K562 (cell line): Measurements from ENCODE around the gene PTPRG. TPM values are rescaled to one million over a fixed set of nuclear protein-coding genes. Genes with fewer than 3 reads are reported as not detected.

Source experiments
- ATAC-seq: fragments of 200-7000 bp; cut with Tn5 transposase; 3 replicates; pipeline ENCODE4 v1.9.1; 2020; ENCODE audit warnings: moderate library complexity
- BruUV-seq: library from RNA; stranded (reverse); fragments of 400-500 nt; replicated peaks from 2 replicates; lab custom pipeline; 2021; lab: Mats Ljungman, UMichigan
- CTCF ChIA-PET: fragments of 300-600 bp; formaldehyde crosslinking; extraction: SDS; loops from one replicate; lab custom pipeline; 2021; ENCODE audit warnings: low intra/inter-chr PET ratio; lab: Yijun Ruan, JAX
- POLR2A ChIA-PET: fragments of 300-600, 350-650 bp; sonication (Branson Sonifier 250); formaldehyde crosslinking; extraction: SDS; loops from one replicate; lab custom pipeline; 2021; ENCODE audit warnings: antibody characterized with exemption, inconsistent platforms; lab: Yijun Ruan, JAX
- DNase-seq, 4 experiments: peaks; one replicate each; pipeline versions ENCODE4 v3.0.0 to v3.0.0-alpha.2; 2011 to 2018; ENCODE audit warnings: low spot score in 3 of 4, mixed read lengths in 3 of 4; ENCODE audit errors: extremely low read depth in 1 of 4
- FAIRE-seq: peaks from 2 replicates; lab custom pipeline; 2011; peaks lifted over from hg19 to GRCh38; lab: Jason Lieb, UNC
- H2AFZ ChIP-seq: 2 replicates; pipeline ENCODE4 v1.6.0; 2011; ENCODE audit warnings: low read depth, low read length, control low read depth, inconsistent platforms
- H3K27ac ChIP-seq: fragments of 200-600 bp; 3 replicates; pipeline ENCODE4 v1.8.0; 2011; ENCODE audit warnings: low read depth, mild to moderate bottlenecking, control low read depth, inconsistent platforms, low read length, moderate library complexity, mixed read lengths; ENCODE audit errors: extremely low read depth
- H3K27me3 ChIP-seq, 2 experiments: fragments of 300-600 bp in 1 of 2; 2 replicates in 1 of 2; 3 replicates in 1 of 2; pipeline versions ENCODE4 v1.6.0 to v1.8.0; 2011; ENCODE audit warnings: inconsistent platforms in 2 of 2, low read length in 2 of 2, mild to moderate bottlenecking in 1 of 2, mixed read lengths in 1 of 2, moderate library complexity in 1 of 2; ENCODE audit not compliant: control insufficient read depth in 2 of 2, insufficient read depth in 2 of 2
- H3K36me3 ChIP-seq: fragments of 300-600 bp; 3 replicates; pipeline ENCODE4 v1.8.0; 2011; ENCODE audit warnings: mild to moderate bottlenecking, low read length, inconsistent platforms; ENCODE audit not compliant: control insufficient read depth, insufficient read depth
- H3K4me1 ChIP-seq, 2 experiments: fragments of 200-600 bp in 1 of 2; replicated peaks in 1 of 2; 2 replicates in 1 of 2; 3 replicates in 1 of 2; pipeline versions ENCODE4 v1.5.1 to v1.8.0; 2011; ENCODE audit warnings: inconsistent platforms in 2 of 2, low read length in 2 of 2, mild to moderate bottlenecking in 1 of 2, mixed read lengths in 1 of 2, moderate library complexity in 1 of 2; ENCODE audit not compliant: control insufficient read depth in 2 of 2, insufficient read depth in 2 of 2
- H3K4me2 ChIP-seq: 2 replicates; pipeline ENCODE4 v1.6.1; 2011; ENCODE audit warnings: low read length, control low read depth, inconsistent platforms, mixed read lengths; ENCODE audit not compliant: insufficient read depth
- H3K4me3 ChIP-seq: fragments of 200-600 bp; sonication (generic), shearing (Covaris generic); 2 replicates; pipeline ENCODE4 v1.5.1; 2016; ENCODE audit warnings: control low read depth, inconsistent platforms
- H3K79me2 ChIP-seq: fragments of 200-600 bp; 3 replicates; pipeline ENCODE4 v1.8.0; 2011; ENCODE audit warnings: low read length, inconsistent platforms; ENCODE audit not compliant: control insufficient read depth, insufficient read depth
- H3K9ac ChIP-seq, 2 experiments: 2 replicates each; pipeline versions ENCODE4 v1.6.0 to v1.6.1; 2011; ENCODE audit warnings: low read depth in 2 of 2, low read length in 2 of 2, control low read depth in 1 of 2, inconsistent platforms in 1 of 2, mild to moderate bottlenecking in 1 of 2, mixed read lengths in 1 of 2; ENCODE audit not compliant: insufficient read depth in 1 of 2
- H3K9me1 ChIP-seq: one replicate; pipeline ENCODE4 v1.6.0; 2011; ENCODE audit warnings: inconsistent platforms, mild to moderate bottlenecking, low read length, moderate library complexity; ENCODE audit not compliant: control insufficient read depth, insufficient read depth
- H3K9me3 ChIP-seq: replicated peaks from 2 replicates; pipeline ENCODE4 v1.5.1; 2011; ENCODE audit warnings: low read depth, low read length, inconsistent platforms; ENCODE audit not compliant: control insufficient read depth, insufficient read depth
- H4K20me1 ChIP-seq: replicated peaks from 2 replicates; pipeline ENCODE4 v1.6.1; 2011; ENCODE audit warnings: low read length, inconsistent platforms, mixed read lengths; ENCODE audit not compliant: control insufficient read depth, insufficient read depth
- CREB3L1 ChIP-seq: fragments of 450-650 bp; IDR thresholded peaks from 2 replicates; pipeline ENCODE4 v1.6.1; 2014; ENCODE audit warnings: low read depth, mild to moderate bottlenecking, moderate library complexity, borderline replicate concordance
- HES1 ChIP-seq: fragments of 450-650 bp; IDR thresholded peaks from 2 replicates; pipeline ENCODE4 v1.6.1; 2016; ENCODE audit warnings: low read depth, mild to moderate bottlenecking, moderate library complexity
- IFI16 ChIP-seq: fragments of 250-450 bp; sonication (Bioruptor Pico); IDR thresholded peaks from 2 replicates; pipeline ENCODE4 v2.1.2; 2022; ENCODE audit warnings: mild to moderate bottlenecking, inconsistent platforms
- NFYB ChIP-seq: IDR thresholded peaks from 2 replicates; pipeline ENCODE4 v1.6.1; 2011; ENCODE audit warnings: mild to moderate bottlenecking, moderate library complexity; ENCODE audit not compliant: insufficient read length; ENCODE audit errors: extremely low read depth
- PRPF4 ChIP-seq: fragments of 200-400 bp; formaldehyde crosslinking; IDR thresholded peaks from one replicate; pipeline ENCODE4 v1.6.1; 2017; ENCODE audit warnings: low read length, low read depth, mild to moderate bottlenecking; ENCODE audit not compliant: insufficient read depth, poor library complexity, severe bottlenecking
- TSHZ1 ChIP-seq: fragments of 250-450 bp; sonication (Bioruptor Pico); IDR thresholded peaks from 2 replicates; pipeline ENCODE4 v1.4.0; 2020; ENCODE audit warnings: mild to moderate bottlenecking, moderate library complexity
- ZBTB34 ChIP-seq: fragments of 250-450 bp; sonication (Bioruptor Pico); IDR thresholded peaks from 2 replicates; pipeline ENCODE4 v1.8.0; 2021; ENCODE audit warnings: mild to moderate bottlenecking, moderate library complexity
- WGBS: fragments of 100-300 bp; shearing (Covaris generic); methylation state at CpG from one replicate; pipeline ENCODE4 v1.1.6; 2016; ENCODE audit warnings: low coverage, mixed read lengths; ENCODE audit not compliant: insufficient coverage; ENCODE audit errors: missing lambda C conversion rate; 5-methylcytosine and 5-hydroxymethylcytosine counted together
- in situ Hi-C: fragments of 300-500 bp; cut with MboI; formaldehyde crosslinking; loops from 4 replicates; pipeline ENCODE4 v1.15.0; 2018; ENCODE audit warnings: inconsistent platforms, mixed read lengths
- intact Hi-C: fragments of 100-400 bp; cut with micrococcal nuclease; formaldehyde crosslinking; loops from 2 replicates; pipeline ENCODE4 v1.14.2; 2022
- polyA plus RNA-seq, 8 experiments: library from polyadenylated mRNA; depleted of rRNA in 4 of 8; stranded (reverse) in 5 of 8; unstranded in 3 of 8; fragments of >200 nt; fragmentation: Nextera tagmentation in 2 of 8; fragmentation: Illumina TruSeq in 1 of 8; extraction: Ambion mirVana in 2 of 8; extraction: Trizol in 1 of 8; gene quantifications; 2 replicates each; pipeline versions ENCODE4 v1.2.1 to v1.2.3, GENCODE V29; 2011 to 2014; ENCODE audit warnings: inconsistent platforms in 1 of 8, missing spikeins in 1 of 8
- total RNA-seq, 7 experiments: library from RNA; depleted of rRNA in 6 of 7; stranded (reverse); fragments of >200 nt in 6 of 7; fragmentation: Illumina TruSeq in 2 of 7; extraction: Trizol in 2 of 7; gene quantifications; 2 replicates each; pipeline versions ENCODE4 v1.2.1 to v1.2.3, GENCODE V29; 2011 to 2021; ENCODE audit warnings: low replicate concordance in 1 of 7

The PTPRG gene
- total and polyA plus RNA-seq, 9 of the 15 experiments (the other 6 are each of a cell fraction or from before 2014, with no cell fraction given): 0.16 TPM; not detected in 8

GRCh38 chr3:61907210-61907795 lies 345.9 kb downstream of the PTPRG start:
- ATAC-seq: no peak
- H3K4me3 ChIP-seq: no peak overlapping the region
- H3K9me3 ChIP-seq: no peaks in the 10 kb centered on the region
- CTCF ChIA-PET: no interaction called here
- WGBS: 0% methylated on average over 5 of the region's 7 CpGs
- BruUV-seq: no TSS peak
- intact Hi-C loops: no loop called here
- no peaks in the 10 kb centered on the region for H3K4me1 ChIP-seq
- POLR2A ChIA-PET: interaction anchor here (0.9 kb wide), 1 partner anchor 11 kb away, joined by 3 read pairs; no protein-coding TSS in a partner anchor
- H3K27ac ChIP-seq: no peak overlapping the region
- H2AFZ ChIP-seq: no peak overlapping the region
- no peaks in the 10 kb centered on the region for H3K27me3 ChIP-seq
- no peaks in the 10 kb centered on the region for H3K36me3 ChIP-seq
- H3K79me2 ChIP-seq: no peaks in the 10 kb centered on the region
- H3K9me1 ChIP-seq: no peaks in the 10 kb centered on the region
- no peak overlapping the region for H3K4me2 ChIP-seq
- in situ Hi-C loops: no loop called here
- FAIRE-seq: no peak
- TF ChIP-seq NFYB: no peak
- TF ChIP-seq CREB3L1: no peak
- TF ChIP-seq HES1: no peak
- TF ChIP-seq TSHZ1: no peak
- no peak for TF ChIP-seq ZBTB34 (CRISPR knock-in tag)
- TF ChIP-seq PRPF4: no peak
- no peak for TF ChIP-seq IFI16 (CRISPR knock-in tag)
- no peak for DNase-seq
- H3K9ac ChIP-seq: no peak overlapping the region
- no peaks in the 10 kb centered on the region for H4K20me1 ChIP-seq
